Measurements from ENCODE around the gene CYB5R4. TPM values are rescaled to one million over a fixed set of nuclear protein-coding genes. Genes with fewer than 3 reads are reported as not detected.

CYB5R4 gene
- total and polyA plus RNA-seq, 2 of the 8 experiments (the other 6 are each of a cell fraction or from before 2014, with no cell fraction given): 2.8 to 14.6 TPM

- no peak for TF ChIP-seq EGR1 (IDR thresholded peaks at IDR 0.05; ENCODE audit: borderline replicate concordance, low read depth, low read length)
- no peak for TF ChIP-seq CHD1 (IDR thresholded peaks at IDR 0.05; ENCODE audit: low read depth, low read length)
- TF ChIP-seq TAF7 (optimal IDR thresholded peaks at IDR 0.05; ENCODE audit: borderline replicate concordance, low read depth, low read length): no peak
Observed at GRCh38 chr6:83862776-83863471, 3.4 kb downstream of the CYB5R4 start (continued).
